Skin of body (tissue), 2 donors: ENCODE results near the gene UNC79. TPM values are rescaled to one million over a fixed set of nuclear protein-coding genes. Genes with fewer than 3 reads are reported as not detected.

Experiments
- DNase-seq: peaks from one replicate; lab custom pipeline; 2025; lab: John Stamatoyannopoulos, UW
- total RNA-seq: library from RNA; depleted of rRNA; stranded (reverse); fragments of >200 nt; gene quantifications from one replicate; pipeline ENCODE4 v1.2.3, GENCODE V29; 2014

Gene UNC79
- total RNA-seq, 1 donor from 2014 or later, result 0.39 TPM

- DNase-seq, result no peak
Measured at GRCh38 chr14:93663317-93663716, 232.6 kb downstream of the UNC79 start.

- no peak for DNase-seq
Measured at GRCh38 chr14:93665169-93665568, 234.4 kb downstream of the UNC79 start.

GRCh38 chr14:93669632-93670031 is 238.9 kb downstream of the UNC79 start:
- DNase-seq, result no peak

- no peak for DNase-seq
Measured at GRCh38 chr14:93674343-93674742, 243.6 kb downstream of the UNC79 start.

GRCh38 chr14:93675651-93676050 is 244.9 kb downstream of the UNC79 start:
- DNase-seq, result no peak

- no peak for DNase-seq
Measured at GRCh38 chr14:93676416-93676958, 245.7 kb downstream of the UNC79 start.

GRCh38 chr14:93682459-93682858 is 251.7 kb downstream of the UNC79 start:
- DNase-seq, result no peak

GRCh38 chr14:93683226-93683625 is 252.5 kb downstream of the UNC79 start:
- no peak for DNase-seq

- no peak for DNase-seq
Measured at GRCh38 chr14:93685121-93685895, 254.6 kb downstream of the UNC79 start.

- no peak for DNase-seq
Measured at GRCh38 chr14:93686268-93686667, 255.5 kb downstream of the UNC79 start.

GRCh38 chr14:93688239-93688666 is 257.5 kb downstream of the UNC79 start:
- DNase-seq, result no peak

- no peak for DNase-seq
Measured at GRCh38 chr14:93688820-93689219, 258.1 kb downstream of the UNC79 start.

- DNase-seq, result no peak
Measured at GRCh38 chr14:93690146-93690545, 259.4 kb downstream of the UNC79 start.

- no peak for DNase-seq
Measured at GRCh38 chr14:93691042-93691780, 260.5 kb downstream of the UNC79 start.

- DNase-seq, result no peak
Measured at GRCh38 chr14:93693914-93694313, 263.2 kb downstream of the UNC79 start.

GRCh38 chr14:93700928-93701327 is 270.2 kb downstream of the UNC79 start:
- DNase-seq, result no peak

- no peak for DNase-seq
Measured at GRCh38 chr14:93701562-93701961, 270.8 kb downstream of the UNC79 start.

GRCh38 chr14:93702946-93703345 is 272.2 kb downstream of the UNC79 start:
- DNase-seq, result no peak

- DNase-seq, result no peak
Measured at GRCh38 chr14:93703941-93704340, 273.2 kb downstream of the UNC79 start.

- DNase-seq, result no peak
Measured at GRCh38 chr14:93705513-93706156, 274.9 kb downstream of the UNC79 start.

- no peak for DNase-seq
Measured at GRCh38 chr14:93706360-93706955, 275.7 kb downstream of the UNC79 start.

- DNase-seq, result no peak
Measured at GRCh38 chr14:93707475-93707874, 276.7 kb downstream of the UNC79 start.
